Upper lobe of left lung (tissue), 4 donors: Measurements from ENCODE around the gene GFOD1.
"Not testable (repeated sequence)": the region's sequence is repeated elsewhere in the genome, so short reads cannot be mapped to it uniquely, and the experiment has no call there.

Source experiments
- EP300 ChIP-seq, 4 donors: sonication (generic); formaldehyde crosslinking; IDR thresholded peaks; one replicate each; pipeline ENCODE4 v1.5.1; 2017; ENCODE audit warnings: antibody characterized with exemption in 4 of 4, control low read depth in 2 of 4
- POLR2AphosphoS5 ChIP-seq, 2 donors: sonication (generic); formaldehyde crosslinking; IDR thresholded peaks; one replicate each; pipeline ENCODE4 v1.5.1; 2017; ENCODE audit warnings: antibody characterized with exemption in 2 of 2
- TF ChIP-seq, protein P1 (sequence below), 6 experiments: fragments of 450-650 bp in 4 of 6; fragments of 200-600 bp in 2 of 6; sonication (generic) in 2 of 6; IDR thresholded peaks; one replicate each; pipeline ENCODE4 v1.5.1; 2016 to 2019; ENCODE audit warnings: antibody characterized with exemption in 6 of 6

DNA sequence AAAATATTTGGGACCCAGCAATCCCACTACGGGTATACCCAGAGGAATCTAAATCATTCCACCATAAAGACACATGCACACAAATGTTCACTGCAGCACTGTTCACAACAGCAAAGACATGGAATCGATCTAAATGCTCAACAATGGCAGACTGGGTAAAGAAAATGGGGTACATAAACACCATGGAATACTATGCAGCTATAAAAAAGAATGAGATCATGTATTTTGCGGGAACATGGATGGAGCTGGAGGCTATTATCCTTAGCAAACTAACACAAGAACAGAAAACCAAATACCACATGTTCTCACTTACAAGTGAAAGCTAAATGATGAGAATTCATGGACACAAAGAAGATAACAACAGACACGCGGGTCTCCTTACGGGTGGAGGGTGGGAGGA, 43.4 kb downstream of the GFOD1 start:
- TF ChIP-seq, protein P1, sequence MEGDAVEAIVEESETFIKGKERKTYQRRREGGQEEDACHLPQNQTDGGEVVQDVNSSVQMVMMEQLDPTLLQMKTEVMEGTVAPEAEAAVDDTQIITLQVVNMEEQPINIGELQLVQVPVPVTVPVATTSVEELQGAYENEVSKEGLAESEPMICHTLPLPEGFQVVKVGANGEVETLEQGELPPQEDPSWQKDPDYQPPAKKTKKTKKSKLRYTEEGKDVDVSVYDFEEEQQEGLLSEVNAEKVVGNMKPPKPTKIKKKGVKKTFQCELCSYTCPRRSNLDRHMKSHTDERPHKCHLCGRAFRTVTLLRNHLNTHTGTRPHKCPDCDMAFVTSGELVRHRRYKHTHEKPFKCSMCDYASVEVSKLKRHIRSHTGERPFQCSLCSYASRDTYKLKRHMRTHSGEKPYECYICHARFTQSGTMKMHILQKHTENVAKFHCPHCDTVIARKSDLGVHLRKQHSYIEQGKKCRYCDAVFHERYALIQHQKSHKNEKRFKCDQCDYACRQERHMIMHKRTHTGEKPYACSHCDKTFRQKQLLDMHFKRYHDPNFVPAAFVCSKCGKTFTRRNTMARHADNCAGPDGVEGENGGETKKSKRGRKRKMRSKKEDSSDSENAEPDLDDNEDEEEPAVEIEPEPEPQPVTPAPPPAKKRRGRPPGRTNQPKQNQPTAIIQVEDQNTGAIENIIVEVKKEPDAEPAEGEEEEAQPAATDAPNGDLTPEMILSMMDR (IDR thresholded peaks at IDR 0.05) = not testable (repeated sequence)
- not testable (repeated sequence) for TF ChIP-seq EP300, POLR2AphosphoS5 (IDR thresholded peaks at IDR 0.05)
